ENCODE results near the gene HCN2.
"Not testable (repeated sequence)": the region's sequence is repeated elsewhere in the genome, so short reads cannot be mapped to it uniquely, and the experiment has no call there.

Gene HCN2

DNA sequence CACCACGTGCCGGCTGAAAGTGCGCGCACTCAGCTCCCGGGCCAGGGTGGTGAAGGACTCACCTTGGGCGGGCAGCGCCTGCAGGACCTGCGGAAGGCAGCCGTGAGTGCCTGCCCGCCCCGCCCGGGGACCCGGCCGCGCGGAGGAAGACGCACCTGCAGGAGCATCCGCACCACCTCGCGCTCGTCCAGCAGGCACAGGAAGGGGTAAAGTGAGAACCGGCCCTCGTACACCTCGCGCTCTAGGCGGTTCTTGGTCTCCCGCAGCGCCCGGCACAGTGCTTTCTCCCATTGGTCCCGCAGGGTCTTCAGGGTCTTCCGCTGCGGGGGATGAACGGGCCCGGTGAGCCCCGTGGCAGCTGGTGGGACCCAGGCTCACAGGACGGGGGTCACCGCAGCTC is 33.0 kb downstream of the HCN2 start:
- DNase-seq = no peak

DNA sequence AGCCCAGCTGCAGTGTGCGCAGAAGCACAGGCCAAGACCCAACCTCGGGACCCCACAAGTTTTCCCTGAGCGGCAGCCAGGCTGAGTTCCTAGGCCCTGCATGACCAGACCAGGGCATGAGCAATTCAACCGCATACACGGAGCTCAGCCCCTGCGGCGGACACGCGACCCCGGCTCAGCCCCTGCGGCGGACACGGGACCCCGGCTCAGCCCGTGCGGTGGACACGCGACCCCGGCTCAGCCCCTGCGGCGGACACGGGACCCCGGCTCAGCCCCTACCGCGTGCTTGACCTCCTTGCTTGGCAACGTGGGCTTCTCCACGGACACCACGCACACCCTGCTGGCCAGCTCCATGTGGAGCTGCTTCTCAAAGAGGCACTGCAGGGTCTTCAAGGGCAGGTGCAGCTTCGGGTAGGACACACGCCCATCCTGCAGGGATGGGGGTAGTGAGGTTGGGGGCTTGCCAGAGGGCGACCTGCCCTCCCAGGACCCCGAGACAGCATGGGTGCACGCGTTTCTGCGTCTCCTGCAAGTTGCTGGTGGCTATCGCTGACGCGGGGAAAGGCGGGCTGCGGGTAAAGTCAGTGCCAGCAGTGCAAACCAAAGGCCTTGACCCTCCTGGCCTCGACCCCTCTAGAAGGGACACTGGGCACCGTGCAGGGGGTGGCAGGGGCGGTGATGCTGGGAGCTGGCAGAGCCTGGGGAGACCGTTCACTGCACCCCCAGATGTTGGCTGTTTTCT is 33.7 kb downstream of the HCN2 start:
- DNase-seq = no peak

DNA sequence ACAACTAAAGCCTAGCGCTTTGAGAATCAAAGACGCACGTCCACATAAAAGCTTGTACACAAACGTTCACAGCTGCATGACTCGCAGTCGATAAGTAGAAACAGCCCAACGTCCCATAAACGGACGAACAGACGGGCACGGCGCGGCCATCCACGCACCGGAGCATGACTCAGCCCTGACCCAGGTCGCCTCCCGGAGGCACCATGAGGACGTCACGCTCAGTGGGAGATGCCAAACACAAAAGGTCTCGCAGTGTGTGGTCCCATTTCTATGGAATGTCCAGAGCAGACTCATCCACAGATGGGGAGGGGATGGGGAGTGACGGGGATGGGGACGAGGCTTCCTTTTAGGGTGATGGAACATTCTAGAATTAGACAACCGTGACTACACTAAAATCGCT is 34.3 kb downstream of the HCN2 start:
- DNase-seq = peak; percentile 83

DNA sequence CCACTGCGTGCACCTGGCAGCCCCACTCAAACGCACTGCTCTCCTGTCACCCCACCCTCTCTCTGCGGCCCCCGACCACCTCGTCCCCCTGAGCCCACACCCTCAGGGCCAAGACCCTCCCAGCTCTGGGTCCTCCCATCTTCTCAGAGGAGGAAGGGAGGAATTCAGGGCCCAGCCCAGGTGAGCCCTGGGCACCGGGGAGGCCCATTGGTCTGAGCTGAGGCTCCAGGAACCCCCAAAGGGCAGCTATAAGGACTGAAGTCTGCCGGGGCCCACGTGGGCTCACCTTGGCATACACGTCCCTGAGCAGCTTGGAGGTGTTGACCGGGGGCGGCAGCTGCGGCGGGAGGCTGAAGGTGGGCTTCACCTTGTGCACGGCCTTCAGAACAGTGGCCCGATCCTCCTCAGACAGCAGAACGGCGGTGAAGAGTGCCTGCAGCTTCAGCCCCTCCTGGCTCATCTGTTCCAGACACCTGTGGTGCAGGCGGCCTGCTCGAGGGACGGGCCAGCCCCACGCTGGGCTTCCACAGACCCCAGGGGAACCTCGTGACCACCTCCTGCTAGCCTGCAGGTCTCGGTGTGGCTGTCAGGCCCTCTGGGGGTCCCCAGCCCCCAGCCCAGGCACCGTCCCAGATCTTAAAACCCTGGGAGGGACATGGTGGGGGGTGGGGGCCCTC is 34.9 kb downstream of the HCN2 start:
- DNase-seq = no peak

DNA sequence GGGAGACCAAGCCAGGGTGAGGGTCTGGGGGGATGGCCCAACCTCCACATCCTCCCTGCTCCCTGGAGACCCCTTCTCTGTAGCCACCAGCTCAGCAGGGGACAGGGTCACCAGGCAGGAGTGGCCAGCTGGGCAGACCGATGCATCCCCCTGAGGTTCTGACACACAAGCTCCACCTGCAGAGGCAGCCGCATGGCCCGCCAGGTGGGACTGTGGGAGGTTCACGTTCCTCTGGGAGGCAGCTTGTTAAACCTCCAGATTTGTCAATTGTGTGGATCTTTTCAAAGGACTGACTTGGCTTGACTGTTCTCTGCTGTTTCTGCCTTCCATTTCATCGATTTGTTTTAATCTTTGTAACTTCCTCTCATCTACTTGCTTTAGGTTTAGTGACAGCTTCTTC is 35.6 kb downstream of the HCN2 start:
- DNase-seq = no peak

DNA sequence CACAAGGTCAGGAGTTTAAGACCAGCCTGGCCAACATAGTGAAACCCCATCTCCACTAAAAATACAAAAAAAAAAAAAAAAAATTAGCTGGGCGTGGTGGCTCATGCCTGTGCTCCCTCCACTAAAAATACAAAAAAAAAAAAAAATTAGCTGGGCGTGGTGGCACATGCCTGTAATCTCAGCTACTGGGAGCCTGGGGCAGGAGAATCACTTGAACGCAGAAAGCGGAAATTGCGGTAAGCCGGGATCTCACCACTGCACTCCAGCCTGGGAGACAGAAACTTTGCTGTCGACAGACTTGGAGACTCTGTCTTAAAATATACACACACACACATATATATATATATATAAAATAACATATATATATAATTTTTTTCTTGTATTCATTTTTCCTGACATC is 36.9 kb downstream of the HCN2 start:
- not testable (repeated sequence) for DNase-seq

DNA sequence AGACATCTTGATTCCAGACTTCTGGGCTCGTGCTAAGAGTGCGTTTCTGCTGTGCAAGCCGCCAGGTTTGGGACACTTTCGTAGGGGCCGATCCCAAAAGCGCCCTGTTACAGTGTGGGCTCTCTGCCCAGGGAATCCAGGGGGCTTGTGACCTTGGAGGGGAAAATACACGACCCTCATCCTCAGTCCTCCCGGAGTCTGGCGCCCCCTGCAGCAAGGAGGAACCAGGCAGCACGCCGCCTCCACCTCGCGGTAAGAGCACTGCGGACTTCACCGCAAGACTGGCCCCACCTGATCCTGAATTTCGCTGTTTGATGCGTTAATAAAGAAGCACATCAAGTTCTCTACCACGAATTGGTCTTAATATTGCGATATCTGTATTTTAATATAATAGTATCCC is 38.5 kb downstream of the HCN2 start:
- no peak for DNase-seq

DNA sequence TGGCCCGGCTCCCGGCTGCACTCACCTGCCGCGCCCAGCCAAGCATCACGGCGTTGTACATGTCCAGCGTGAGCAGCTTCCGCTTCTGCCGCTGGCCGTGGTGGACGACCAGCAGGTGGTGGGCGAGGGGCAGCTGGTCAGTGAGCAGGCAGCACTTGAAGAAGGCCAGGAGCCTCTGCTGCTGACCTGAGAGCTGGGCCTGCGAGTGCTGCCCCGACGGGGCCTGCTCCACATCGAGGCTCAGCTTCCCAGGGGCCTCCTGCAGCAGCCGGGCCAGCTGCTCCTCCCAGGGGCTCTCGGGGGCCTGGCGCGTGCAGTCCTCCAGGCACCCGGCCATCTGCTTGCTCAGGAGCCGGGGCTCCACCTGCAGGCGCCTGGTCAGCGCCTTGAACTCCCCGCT is 39.8 kb downstream of the HCN2 start:
- DNase-seq = not testable (repeated sequence)

DNA sequence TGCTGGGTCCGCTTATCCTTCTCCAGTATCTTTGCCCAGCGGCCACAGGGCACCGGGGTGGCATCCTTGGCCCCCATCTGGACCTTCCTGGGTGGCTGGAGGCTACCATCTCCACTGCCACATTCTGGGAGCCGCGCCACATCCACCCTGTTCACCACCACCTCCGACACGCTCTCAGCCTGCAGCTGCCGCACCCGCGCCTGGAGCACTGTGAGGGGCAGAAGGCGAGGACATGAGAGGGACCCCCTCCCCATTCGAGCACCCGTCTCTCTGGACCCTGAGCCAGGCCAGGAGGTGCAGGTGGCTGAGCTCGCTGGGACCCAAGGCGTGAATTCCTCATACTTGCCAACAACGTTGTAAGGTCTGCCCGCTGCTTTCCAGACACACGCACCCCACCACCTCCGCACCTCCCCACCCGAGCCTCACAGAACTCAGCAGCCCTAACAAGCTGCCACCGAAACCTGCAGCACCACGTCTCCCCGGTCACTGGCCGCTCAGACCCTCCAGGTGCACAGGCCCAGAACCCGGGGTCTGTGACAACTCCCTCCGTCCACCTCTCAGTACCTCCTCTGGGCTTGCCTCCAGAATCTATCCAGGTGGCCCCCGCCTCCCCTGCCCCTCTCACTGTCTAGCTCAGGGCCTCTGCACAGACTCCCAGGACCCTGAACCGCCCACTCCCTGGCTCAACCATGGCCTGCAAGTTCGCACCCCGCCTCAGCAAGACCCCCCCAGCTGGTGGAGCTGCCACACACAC is 40.5 kb downstream of the HCN2 start:
- DNase-seq = no peak

DNA sequence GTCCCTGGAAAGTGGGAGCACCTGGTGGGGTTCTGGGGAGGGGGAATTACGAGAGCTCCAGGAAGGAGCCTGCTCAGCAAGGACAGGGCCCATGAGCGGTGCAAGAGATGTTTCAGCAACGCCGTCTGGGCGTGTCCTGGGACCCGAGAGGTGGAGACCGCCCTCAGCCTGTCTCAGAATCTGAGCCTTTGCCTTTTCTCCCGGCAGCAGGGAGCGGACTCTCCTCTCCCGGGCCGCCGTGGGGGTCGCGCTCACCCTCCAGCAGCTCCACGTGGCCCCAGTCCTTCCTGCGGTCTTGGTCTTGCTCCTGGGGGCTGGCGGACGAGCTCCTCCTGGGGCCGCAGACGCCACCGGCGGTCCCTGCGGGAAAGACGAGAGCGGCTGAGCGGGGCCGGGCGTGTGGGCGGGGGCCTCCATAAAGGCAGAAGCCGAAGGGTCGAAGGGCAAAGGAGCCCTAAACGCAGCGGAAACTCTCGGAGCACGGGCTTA is 42.9 kb downstream of the HCN2 start:
- DNase-seq = peak; percentile 61

DNA sequence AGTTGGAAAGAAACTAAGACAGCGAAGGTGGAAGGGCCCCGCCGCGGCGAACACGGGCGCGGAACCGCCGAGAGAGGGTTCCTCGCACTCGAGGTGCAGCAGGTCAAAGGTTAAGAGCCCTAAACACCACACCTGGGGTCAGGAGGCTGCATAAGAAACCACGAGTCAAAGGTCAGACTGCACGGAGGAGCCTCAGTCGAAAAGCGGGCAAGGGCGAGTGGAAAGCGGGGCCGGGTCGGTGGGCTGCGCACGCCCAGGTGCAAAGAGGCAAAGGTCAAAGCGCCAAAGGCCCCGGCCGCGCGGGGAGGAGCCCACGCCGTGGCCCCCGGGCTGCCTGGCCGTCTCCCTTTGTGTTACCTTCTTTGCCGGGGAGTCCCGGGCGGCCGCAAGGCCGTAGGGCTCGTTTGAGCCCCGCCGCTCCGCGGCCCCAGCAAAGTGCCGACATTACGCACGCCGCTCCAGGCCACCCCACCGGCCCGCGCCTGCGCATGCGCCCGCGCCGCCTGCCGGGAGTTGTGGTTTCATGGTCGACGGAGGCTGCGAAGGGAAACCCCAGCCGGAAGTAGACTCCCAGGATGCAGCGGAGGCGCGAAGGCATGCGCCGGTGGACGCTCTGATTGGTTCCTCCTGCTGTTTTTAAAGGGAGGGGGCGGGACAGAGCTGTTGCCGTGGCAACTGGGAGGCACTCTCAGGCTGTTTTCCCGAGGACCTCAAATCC is 43.5 kb downstream of the HCN2 start, which contains the start of gene POLRMT:
POLRMT (minus strand) TSS at position 470 of the 718 bp plus-strand sequence; CDS start at position 445, 25 bp downstream.
- peak; percentile 98 for DNase-seq

DNA sequence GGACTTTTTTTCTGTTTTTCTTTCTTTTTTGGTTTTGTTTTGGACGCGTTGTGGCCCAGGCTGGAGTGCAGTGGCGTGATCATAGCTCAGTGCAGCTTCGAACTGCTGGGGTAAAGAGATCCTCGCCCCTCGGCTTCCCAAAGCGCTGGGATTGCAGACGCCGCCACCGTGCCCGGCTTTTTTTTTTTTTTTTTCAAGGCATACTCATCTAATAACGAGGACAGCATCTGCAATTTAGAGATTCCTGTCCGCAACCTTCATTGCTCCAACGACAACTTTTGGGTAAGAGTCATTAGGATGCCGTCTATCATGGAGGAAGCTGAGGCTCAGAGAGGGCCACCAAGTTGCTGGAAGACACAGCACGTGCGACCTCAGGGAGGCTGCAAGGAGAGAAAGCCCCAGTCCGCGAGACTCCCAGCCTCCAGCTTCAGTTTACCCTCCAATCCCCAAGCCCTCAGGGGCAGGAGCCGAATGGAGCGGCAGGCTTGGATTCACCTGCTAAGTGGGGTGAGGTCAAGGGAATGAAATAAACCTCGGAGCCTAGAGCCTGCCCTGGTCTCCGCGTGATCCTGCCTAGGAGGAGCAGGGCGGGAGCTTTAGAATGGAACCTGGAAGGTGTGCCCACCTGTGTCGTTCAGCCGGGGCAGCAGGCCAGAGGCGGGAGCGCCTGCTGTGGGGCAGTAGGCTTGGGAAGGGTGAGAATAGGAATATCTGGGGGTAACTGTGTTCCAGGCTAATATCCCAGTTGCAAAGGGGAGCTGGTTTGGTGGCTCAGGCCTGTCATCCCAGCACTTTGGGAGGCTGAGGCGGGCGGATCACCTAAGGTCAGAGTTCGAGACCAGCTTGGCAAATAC is 44.3 kb downstream of the HCN2 start:
- DNase-seq = no peak

DNA sequence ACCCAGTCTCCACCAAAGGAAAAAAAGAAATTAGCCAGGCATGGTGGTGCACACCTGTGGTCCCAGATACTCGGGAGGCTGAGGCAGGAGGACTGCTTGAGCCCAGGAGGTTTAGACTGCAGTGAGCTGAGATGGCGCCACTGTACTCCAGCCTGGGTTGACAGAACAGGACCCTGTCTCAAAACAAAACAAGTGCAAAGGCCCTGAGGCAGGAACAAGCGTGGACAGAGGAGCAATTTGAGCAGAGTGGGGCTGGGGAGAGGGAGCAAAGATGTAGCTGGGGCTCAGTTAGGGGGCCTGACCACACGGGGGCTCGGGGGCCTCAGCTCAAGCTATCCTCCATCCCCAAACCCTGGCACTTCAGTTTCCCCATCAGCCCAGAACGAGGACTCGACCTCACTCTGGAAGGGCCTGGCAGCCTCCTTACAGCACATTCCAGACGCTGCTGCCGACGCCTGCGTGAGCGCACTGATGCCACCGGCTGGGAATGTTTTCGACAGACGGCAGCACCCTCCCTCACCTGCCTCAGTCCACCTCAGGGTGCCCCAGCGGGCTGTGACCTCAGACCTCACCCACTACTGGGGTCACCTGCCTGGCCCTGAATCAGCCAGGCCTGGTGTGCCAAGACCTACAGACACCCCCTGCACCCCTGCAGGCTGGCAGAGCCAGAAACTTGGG is 45.4 kb downstream of the HCN2 start:
- no peak for DNase-seq

DNA sequence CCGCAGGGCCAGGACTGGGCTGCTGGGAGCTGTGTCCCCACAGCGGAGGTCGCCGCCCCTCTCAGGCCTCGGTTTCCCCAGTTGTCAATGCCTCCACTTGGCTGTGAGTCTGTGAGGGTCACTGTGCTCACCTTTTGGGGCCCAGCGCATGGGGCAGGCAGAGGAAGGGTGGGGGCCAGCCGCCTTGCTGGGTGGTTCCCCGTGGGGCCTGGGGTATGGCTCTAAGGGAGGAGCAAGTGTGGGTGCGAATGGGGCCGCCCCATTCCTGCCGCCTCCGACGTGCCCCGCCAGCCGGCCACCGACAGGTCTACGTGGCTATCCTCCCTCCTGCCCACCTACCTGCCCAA is 49.2 kb downstream of the HCN2 start:
- DNase-seq = no peak

DNA sequence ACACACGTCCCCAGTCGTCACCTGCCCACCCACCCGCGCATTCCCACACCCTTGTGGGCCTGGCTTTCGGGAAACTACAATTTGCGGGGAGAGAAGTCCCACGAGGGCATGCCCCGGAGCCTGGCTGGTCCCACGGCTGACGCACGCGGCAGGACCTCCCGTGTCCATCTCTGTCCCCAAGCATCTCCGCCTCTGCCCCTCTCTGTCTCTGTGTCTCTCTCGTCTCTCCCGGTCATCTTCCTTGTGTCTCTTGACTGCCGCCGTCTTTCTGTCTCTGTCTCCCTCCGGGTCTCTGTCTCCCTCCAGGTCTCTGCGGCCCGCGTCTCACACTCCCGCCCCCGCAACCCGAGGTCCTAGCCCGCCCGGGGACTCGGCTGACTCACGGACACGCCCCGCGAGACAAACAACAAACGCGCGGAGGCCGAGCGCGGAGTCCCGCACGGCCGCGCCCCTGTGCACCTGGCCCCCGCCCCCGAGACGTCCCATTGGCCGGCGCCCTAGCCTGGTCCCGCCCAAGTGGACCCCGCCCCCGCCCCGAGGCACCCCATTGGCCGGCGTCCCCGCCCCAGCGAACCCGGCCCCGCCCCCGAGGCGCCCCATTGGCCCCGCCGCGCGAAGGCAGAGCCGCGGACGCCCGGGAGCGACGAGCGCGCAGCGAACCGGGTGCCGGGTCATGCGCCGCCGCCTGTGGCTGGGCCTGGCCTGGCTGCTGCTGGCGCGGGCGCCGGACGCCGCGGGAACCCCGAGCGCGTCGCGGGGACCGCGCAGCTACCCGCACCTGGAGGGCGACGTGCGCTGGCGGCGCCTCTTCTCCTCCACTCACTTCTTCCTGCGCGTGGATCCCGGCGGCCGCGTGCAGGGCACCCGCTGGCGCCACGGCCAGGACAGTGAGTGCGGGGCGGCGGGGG is 49.8 kb downstream of the HCN2 start, which contains the start of gene FGF22:
FGF22 (plus strand) TSS at position 627 of the 908 bp plus-strand sequence; CDS start at position 674, 47 bp downstream.
- DNase-seq = peak; percentile 87

DNA sequence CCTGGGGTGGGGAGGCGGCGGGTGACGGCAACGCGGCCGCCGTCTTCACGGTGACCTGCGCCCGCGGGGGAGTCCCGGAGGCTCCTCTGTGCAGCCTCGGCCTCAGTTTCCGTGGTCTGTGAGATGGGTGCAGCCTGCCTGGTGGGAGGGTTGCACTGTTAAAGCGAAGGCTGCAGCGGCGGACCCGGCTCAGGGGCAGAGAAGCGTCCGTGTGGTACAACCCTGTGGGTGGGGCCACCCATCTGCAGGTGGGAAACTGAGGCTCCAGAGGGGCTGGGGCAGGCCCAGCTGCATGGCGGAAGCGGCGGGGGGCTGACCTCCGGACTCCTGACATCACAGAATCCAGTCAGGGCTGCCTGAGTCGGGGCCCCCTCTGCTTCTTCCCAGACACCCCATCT is 50.5 kb downstream of the HCN2 start:
- DNase-seq = no peak

DNA sequence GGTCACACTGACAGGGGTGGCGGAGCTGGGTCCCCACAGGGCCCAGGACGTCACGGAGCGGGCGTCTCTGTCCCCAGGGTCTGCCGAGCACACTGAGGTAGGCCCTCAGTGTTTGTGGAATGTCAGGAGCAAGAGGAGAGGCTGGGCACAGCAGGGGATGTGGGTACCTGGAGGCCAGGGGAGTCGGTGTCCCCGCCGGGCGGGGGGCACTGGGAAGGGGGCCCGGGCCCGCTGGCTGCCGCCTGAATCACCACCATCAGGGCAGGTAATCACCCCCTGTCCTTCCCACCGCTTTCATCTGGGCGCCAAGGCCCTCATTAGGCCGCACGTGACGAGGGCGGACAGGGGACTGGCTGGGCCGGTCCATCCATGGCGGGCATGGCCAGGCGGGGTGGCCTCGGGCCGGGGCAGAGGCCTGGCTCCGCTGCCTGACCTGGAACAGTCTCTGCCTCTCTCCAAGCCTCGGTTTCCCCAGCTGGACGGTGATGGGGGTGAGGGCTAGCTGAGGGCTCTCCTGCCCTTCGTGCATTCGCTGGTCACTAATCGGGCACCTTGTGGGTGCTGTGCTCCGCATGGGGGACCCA is 51.0 kb downstream of the HCN2 start:
- DNase-seq = no peak

DNA sequence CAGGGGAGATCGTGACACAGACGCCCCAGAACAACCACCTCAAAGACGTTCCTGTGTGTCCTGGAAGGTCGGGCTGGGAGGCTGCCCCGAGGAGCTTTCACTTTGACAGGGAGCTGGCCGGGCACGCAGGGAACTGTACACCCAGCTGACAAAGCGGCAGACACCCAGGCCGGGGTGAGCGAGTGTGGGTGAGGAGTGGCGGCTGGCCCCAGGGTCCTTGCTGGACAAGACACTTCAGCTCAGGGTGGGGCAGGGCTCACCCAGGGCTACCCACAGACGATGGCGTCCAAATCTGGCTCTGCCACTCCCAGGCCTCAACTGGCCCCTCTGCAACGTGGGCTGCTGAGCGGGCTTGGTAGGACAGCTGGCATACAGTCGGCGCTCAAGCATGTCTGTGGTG is 52.0 kb downstream of the HCN2 start:
- DNase-seq = no peak

DNA sequence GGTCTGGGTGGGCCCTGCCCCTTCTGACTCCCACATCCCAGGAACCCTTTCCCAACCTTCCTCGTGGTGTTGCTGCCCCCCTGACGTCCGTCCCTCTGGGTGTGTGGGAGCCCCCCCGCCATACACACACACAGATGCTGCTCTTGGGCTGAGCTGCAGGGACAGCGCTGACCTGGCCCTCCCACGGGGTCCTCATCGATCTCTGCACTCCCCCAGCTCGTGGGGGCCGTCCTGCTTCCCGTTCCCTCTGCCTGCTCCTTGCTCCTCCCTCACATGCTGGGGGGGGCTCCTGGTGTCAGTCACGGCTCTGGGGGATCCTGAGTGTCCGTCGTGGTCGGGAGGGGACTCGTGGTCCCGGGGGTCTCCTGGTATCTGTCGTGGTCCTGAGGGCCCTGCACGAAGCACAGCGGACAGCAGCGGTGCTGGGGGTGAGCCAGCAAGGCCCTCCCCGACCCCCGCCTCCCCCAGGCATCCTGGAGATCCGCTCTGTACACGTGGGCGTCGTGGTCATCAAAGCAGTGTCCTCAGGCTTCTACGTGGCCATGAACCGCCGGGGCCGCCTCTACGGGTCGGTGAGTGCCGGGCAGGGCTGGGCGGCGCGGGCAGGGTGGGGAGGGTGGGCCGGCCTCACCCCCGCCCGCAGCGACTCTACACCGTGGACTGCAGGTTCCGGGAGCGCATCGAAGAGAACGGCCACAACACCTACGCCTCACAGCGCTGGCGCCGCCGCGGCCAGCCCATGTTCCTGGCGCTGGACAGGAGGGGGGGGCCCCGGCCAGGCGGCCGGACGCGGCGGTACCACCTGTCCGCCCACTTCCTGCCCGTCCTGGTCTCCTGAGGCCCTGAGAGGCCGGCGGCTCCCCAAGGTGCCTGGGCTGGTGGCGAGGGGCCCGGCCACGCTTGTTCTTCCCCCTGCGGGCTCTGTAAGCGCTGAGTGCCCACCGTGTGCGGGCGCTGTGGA is 53.4 kb downstream of the HCN2 start:
- DNase-seq = no peak
